Common myeloid progenitor, CD34-positive (primary cell): ENCODE measurements around the gene SKAP2.

Experiments
- CTCF ChIA-PET: fragments of 350-600 bp; sonication (Branson Sonifier 250); formaldehyde crosslinking; loops from one replicate; lab custom pipeline; 2021; ENCODE audit warnings: antibody characterized with exemption; lab: Charles Lee
- POLR2A ChIA-PET: fragments of 350-600 bp; sonication (Branson Sonifier 250); formaldehyde crosslinking; loops from one replicate; lab custom pipeline; 2021; ENCODE audit warnings: antibody characterized with exemption; lab: Charles Lee
- DNase-seq, 3 donors: peaks; one replicate each; pipeline versions ENCODE4 v3.0.0 to v3.0.0-alpha.2; 2013
- H3K27ac ChIP-seq, 2 experiments: 1 replicate in 1 of 2; 2 replicates in 1 of 2; pipeline ENCODE4 v1.7.0; 2013; ENCODE audit warnings: inconsistent platforms in 2 of 2, low read length in 2 of 2, mild to moderate bottlenecking in 2 of 2, low read depth in 1 of 2, moderate library complexity in 1 of 2; ENCODE audit not compliant: severe bottlenecking in 2 of 2, insufficient read depth in 1 of 2, poor library complexity in 1 of 2
- H3K27me3 ChIP-seq, 5 experiments: replicated peaks in 2 of 5; 1 replicate in 3 of 5; 2 replicates in 2 of 5; pipeline versions ENCODE4 v1.6.1 to v1.7.0; 2013; ENCODE audit warnings: low read length in 4 of 5, mild to moderate bottlenecking in 2 of 5, moderate library complexity in 2 of 5, inconsistent platforms in 1 of 5; ENCODE audit not compliant: insufficient read depth in 5 of 5, control insufficient read depth in 4 of 5
- H3K36me3 ChIP-seq, 4 experiments: 1 replicate in 2 of 4; 2 replicates in 2 of 4; pipeline versions ENCODE4 v1.6.1 to v1.7.0; 2013; ENCODE audit warnings: low read length in 3 of 4, control low read depth in 1 of 4, mild to moderate bottlenecking in 1 of 4; ENCODE audit not compliant: control insufficient read depth in 4 of 4, insufficient read depth in 4 of 4
- H3K4me1 ChIP-seq, 4 experiments: 1 replicate in 3 of 4; 2 replicates in 1 of 4; pipeline versions ENCODE4 v1.6.1 to v1.7.1; 2013; ENCODE audit warnings: low read length in 3 of 4, mild to moderate bottlenecking in 3 of 4, control low read depth in 1 of 4, inconsistent platforms in 1 of 4, moderate library complexity in 1 of 4; ENCODE audit not compliant: control insufficient read depth in 4 of 4, insufficient read depth in 4 of 4; ENCODE audit errors: control extremely low read depth in 1 of 4
- H3K4me3 ChIP-seq, 7 experiments: 1 replicate in 4 of 7; 2 replicates in 3 of 7; pipeline versions ENCODE4 v1.5.1 to v1.7.0; 2013; ENCODE audit warnings: mild to moderate bottlenecking in 7 of 7, low read length in 6 of 7, moderate library complexity in 6 of 7, inconsistent platforms in 2 of 7, low read depth in 2 of 7, control low read depth in 1 of 7; ENCODE audit not compliant: insufficient read depth in 4 of 7, control insufficient read depth in 1 of 7; ENCODE audit errors: extremely low read depth in 1 of 7
- H3K9me3 ChIP-seq, 5 experiments: 1 replicate in 4 of 5; 2 replicates in 1 of 5; pipeline versions ENCODE4 v1.6.1 to v1.7.1; 2013; ENCODE audit warnings: low read length in 4 of 5, mild to moderate bottlenecking in 2 of 5, inconsistent platforms in 1 of 5, low read depth in 1 of 5, moderate library complexity in 1 of 5; ENCODE audit not compliant: control insufficient read depth in 4 of 5, insufficient read depth in 2 of 5; ENCODE audit errors: control extremely low read depth in 1 of 5
- WGBS: methylation state at CpG from one replicate; pipeline ENCODE4 v1.1.5; 2013; ENCODE audit not compliant: insufficient coverage; 5-methylcytosine and 5-hydroxymethylcytosine counted together

The SKAP2 gene

GRCh38 chr7:26813432-26813831, 51.0 kb downstream of the SKAP2 start:
- ChIA-PET CTCF (interaction anchor here (0.8 kb wide), 1 partner anchor 46 kb away, joined by 3 read pairs; no protein-coding TSS in a partner anchor), POLR2A (interaction anchor here (0.6 kb wide), 1 partner anchor 13 kb away, joined by 3 read pairs; no protein-coding TSS in a partner anchor)
- 100% methylated on average over 2 of the region's 2 CpGs for WGBS
- no peak overlapping the region for H3K4me3 ChIP-seq
- H3K9me3 ChIP-seq: no peaks in the 10 kb centered on the region
- H3K4me1 ChIP-seq: no peaks in the 10 kb centered on the region
- H3K27me3 ChIP-seq: no peaks in the 10 kb centered on the region
- no peak overlapping the region for H3K27ac ChIP-seq
- DNase-seq: no peak
- H3K36me3 ChIP-seq: peaks cover 0 to 1% (median 0%) of the 10 kb centered on the region in 4 experiments

GRCh38 chr7:26794541-26794940, 69.8 kb downstream of the SKAP2 start:
- Histone ChIP-seq H3K36me3 (peaks cover 0 to 2% (median 0%) of the 10 kb centered on the region in 4 experiments), H3K9me3 (peaks cover 0 to 5% (median 3%) of the 10 kb centered on the region in 5 experiments), H3K27me3 (no peaks in the 10 kb centered on the region), H3K4me3 (no peak overlapping the region), H3K27ac (no peak overlapping the region), H3K4me1 (no peaks in the 10 kb centered on the region)
- 100% methylated on average over 2 of the region's 2 CpGs for WGBS
- DNase-seq: no peak
- ChIA-PET POLR2A (no interaction called here), CTCF (no interaction called here)

DNA sequence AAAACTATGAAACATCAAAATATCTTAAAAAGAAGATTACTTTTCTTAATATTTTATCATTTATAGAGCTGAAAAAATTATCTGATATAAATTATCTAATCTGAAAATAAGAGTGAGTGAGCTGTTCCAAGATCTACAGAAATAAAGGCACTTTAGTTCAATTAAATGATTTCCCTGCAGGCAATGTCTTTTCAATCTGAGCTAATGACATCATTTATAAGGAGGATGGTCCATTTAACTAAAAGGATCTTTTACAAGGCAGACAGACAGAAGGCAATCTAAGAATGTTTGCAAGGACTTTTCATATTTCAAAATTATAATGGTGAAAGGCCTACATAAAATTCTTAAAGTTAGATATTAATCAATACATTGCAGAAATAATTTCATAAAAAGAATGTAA, 71.8 kb downstream of the SKAP2 start:
- no peaks in the 10 kb centered on the region for H3K27me3 ChIP-seq
- no peak overlapping the region for H3K4me3 ChIP-seq
- no peaks in the 10 kb centered on the region for H3K36me3 ChIP-seq
- H3K9me3 ChIP-seq: peaks cover 0 to 3% (median 0%) of the 10 kb centered on the region in 5 experiments
- POLR2A ChIA-PET: no interaction called here
- H3K27ac ChIP-seq: no peak overlapping the region
- CTCF ChIA-PET: no interaction called here
- DNase-seq: no peak
- H3K4me1 ChIP-seq: no peaks in the 10 kb centered on the region

GRCh38 chr7:26792006-26792405, 72.4 kb downstream of the SKAP2 start:
- no peaks in the 10 kb centered on the region for H3K27me3 ChIP-seq

DNA sequence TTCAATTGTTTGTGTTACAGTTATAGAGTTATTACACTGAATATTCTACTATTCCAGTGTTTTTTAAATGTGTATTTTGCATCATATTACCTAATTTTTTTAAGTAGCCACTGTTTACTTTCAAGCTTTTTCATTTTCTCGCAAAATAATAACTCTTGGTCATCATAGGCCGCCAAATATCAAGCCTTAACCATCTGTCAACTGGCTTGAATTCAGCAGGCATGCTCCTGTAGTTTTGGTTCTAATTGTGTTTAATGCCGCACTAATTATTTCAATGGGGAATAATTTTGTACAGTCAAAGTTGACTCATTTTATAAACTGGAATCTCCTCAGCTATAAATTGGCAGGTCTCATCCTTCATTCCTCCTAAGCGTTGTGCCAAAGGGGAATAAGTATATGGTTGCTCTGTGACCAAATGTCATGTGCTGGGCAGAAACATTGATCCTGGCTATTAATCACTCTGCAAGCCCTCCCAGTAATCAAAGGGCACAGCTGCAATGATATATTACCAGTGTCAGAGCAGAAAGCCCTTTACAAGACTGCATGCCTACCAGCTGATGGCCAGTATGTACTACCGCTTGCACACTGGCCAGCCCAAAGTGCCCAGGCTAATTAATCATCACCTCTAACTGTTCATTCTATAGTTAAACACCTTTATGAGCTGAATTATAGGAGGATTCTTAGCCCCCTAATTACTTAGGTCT, 74.8 kb downstream of the SKAP2 start:
- peaks cover 0 to 3% (median 0%) of the 10 kb centered on the region in 4 experiments for H3K36me3 ChIP-seq
- no peak overlapping the region for H3K27ac ChIP-seq
- H3K4me3 ChIP-seq: no peak overlapping the region
- WGBS: 100% methylated on average over 3 of the region's 5 CpGs
- no peaks in the 10 kb centered on the region for H3K9me3 ChIP-seq
- POLR2A ChIA-PET: interaction anchor here (0.6 kb wide), 1 partner anchor 294 kb away, joined by 5 read pairs; no protein-coding TSS in a partner anchor
- H3K27me3 ChIP-seq: no peaks in the 10 kb centered on the region
- H3K4me1 ChIP-seq: no peaks in the 10 kb centered on the region
- CTCF ChIA-PET: interaction anchor here (1.6 kb wide), 1 partner anchor 31 kb away, joined by 3 read pairs; no protein-coding TSS in a partner anchor
- no peak for DNase-seq

More at GRCh38 chr7:26792006-26792405, 72.4 kb downstream of the SKAP2 start:
- no peaks in the 10 kb centered on the region for H3K36me3 ChIP-seq
- H3K9me3 ChIP-seq: peaks cover 0 to 2% (median 0%) of the 10 kb centered on the region in 5 experiments
- ChIA-PET CTCF (no interaction called here), POLR2A (no interaction called here)
- no peak overlapping the region for H3K4me3 ChIP-seq
- H3K4me1 ChIP-seq: no peaks in the 10 kb centered on the region
- DNase-seq: no peak
- no peak overlapping the region for H3K27ac ChIP-seq

GRCh38 chr7:26787701-26788100, 76.7 kb downstream of the SKAP2 start:
- CTCF ChIA-PET: interaction anchor here (0.6 kb wide), 1 partner anchor 953 kb away, joined by 3 read pairs; no protein-coding TSS in a partner anchor
- no peaks in the 10 kb centered on the region for H3K9me3 ChIP-seq
- H3K4me3 ChIP-seq: no peak overlapping the region
- WGBS: no CpG with 5 or more reads among the region's 6 CpGs
- no peak overlapping the region for H3K27ac ChIP-seq
- POLR2A ChIA-PET: no interaction called here
- DNase-seq: no peak
- H3K36me3 ChIP-seq: peaks cover 0 to 14% (median 0%) of the 10 kb centered on the region in 4 experiments
- no peaks in the 10 kb centered on the region for H3K27me3 ChIP-seq
- H3K4me1 ChIP-seq: no peaks in the 10 kb centered on the region

DNA sequence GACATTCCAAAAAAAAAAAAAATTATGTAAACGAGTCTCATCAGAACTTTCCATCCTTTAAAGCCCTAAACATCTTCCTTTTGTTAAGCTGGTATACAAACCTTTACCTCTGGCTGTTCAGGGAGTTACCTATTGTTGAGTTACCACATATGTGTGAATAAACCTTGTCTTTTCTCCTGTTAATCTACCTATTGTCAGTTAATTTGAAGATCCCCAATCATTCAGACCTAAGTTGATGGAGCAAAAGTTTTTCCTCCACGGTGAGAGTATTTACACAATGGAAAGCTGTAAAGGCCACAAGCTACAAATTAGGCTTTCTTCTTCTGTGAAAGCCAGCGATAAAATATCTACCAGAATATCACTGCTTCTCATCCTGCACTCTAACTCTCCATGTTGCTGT, 80.3 kb downstream of the SKAP2 start:
- Histone ChIP-seq H3K4me3 (no peak overlapping the region), H3K4me1 (no peaks in the 10 kb centered on the region), H3K27me3 (no peaks in the 10 kb centered on the region), H3K36me3 (peaks cover 0 to 17% (median 1%) of the 10 kb centered on the region in 4 experiments), H3K27ac (no peak overlapping the region), H3K9me3 (no peaks in the 10 kb centered on the region)
- ChIA-PET POLR2A (no interaction called here), CTCF (no interaction called here)
- no peak for DNase-seq
- WGBS: 89% methylated on average over 2 of the region's 3 CpGs
